ENCODE measurements around the gene ARMH3. TPM values are rescaled to one million over a fixed set of nuclear protein-coding genes. Genes with fewer than 3 reads are reported as not detected.
"Not testable (repeated sequence)": the region's sequence is repeated elsewhere in the genome, so short reads cannot be mapped to it uniquely, and the experiment has no call there.

ARMH3 gene
- total RNA-seq, 1 donor from 2014 or later = 28.8 TPM

- Mint-ChIP-seq H3K27me3 (ENCODE audit: unreplicated experiment) (no peaks in the 10 kb centered on the region), H3K4me1 (ENCODE audit: unreplicated experiment) (peaks cover 19% of the 10 kb centered on the region), H3K36me3 (ENCODE audit: unreplicated experiment) (no peaks in the 10 kb centered on the region), H3K9me3 (ENCODE audit: unreplicated experiment) (no peaks in the 10 kb centered on the region), H3K27ac (ENCODE audit: unreplicated experiment) (peak overlapping the region; percentile 72), H3K4me3 (ENCODE audit: unreplicated experiment) (peak overlapping the region; percentile 83)
- DNase-seq (ENCODE audit: extremely low spot score, unreplicated experiment) = no peak
- TF ChIP-seq CTCF (IDR thresholded peaks at IDR 0.05) = no peak
Observed at GRCh38 chr10:102065561-102066398, 9.8 kb upstream of the ARMH3 start.

GRCh38 chr10:102064868-102065560 lies 9.0 kb upstream of the ARMH3 start, which contains the start of gene HPS6:
Gene HPS6 (plus strand): TSS chr10:102065349. CDS start chr10:102065475, 126 bp downstream.
- Mint-ChIP-seq H3K27me3 (ENCODE audit: unreplicated experiment) (no peaks in the 10 kb centered on the region), H3K4me3 (ENCODE audit: unreplicated experiment) (peak within 1 kb of the TSS; percentile 83), H3K36me3 (ENCODE audit: unreplicated experiment) (no peaks in the 10 kb centered on the region), H3K27ac (ENCODE audit: unreplicated experiment) (peak within 1 kb of the TSS; percentile 82), H3K4me1 (ENCODE audit: unreplicated experiment) (peaks cover 19% of the 10 kb centered on the region), H3K9me3 (ENCODE audit: unreplicated experiment) (no peaks in the 10 kb centered on the region)
- TF ChIP-seq CTCF (IDR thresholded peaks at IDR 0.05) = peak; percentile 29
- DNase-seq (ENCODE audit: extremely low spot score, unreplicated experiment) = peak; percentile 96

GRCh38 chr10:102064503-102064867 lies 8.5 kb upstream of the ARMH3 start:
- Mint-ChIP-seq H3K27me3 (ENCODE audit: unreplicated experiment) (no peaks in the 10 kb centered on the region), H3K9me3 (ENCODE audit: unreplicated experiment) (no peaks in the 10 kb centered on the region), H3K36me3 (ENCODE audit: unreplicated experiment) (no peaks in the 10 kb centered on the region), H3K4me1 (ENCODE audit: unreplicated experiment) (peaks cover 19% of the 10 kb centered on the region), H3K27ac (ENCODE audit: unreplicated experiment) (peak overlapping the region; percentile 82), H3K4me3 (ENCODE audit: unreplicated experiment) (peak overlapping the region; percentile 64)
- DNase-seq (ENCODE audit: extremely low spot score, unreplicated experiment) = no peak
- TF ChIP-seq CTCF (IDR thresholded peaks at IDR 0.05) = no peak

GRCh38 chr10:102059987-102060386 lies 4.0 kb upstream of the ARMH3 start:
- Mint-ChIP-seq H3K27ac (ENCODE audit: unreplicated experiment) (no peak overlapping the region), H3K4me1 (ENCODE audit: unreplicated experiment) (peaks cover 14% of the 10 kb centered on the region), H3K9me3 (ENCODE audit: unreplicated experiment) (no peaks in the 10 kb centered on the region), H3K27me3 (ENCODE audit: unreplicated experiment) (no peaks in the 10 kb centered on the region), H3K36me3 (ENCODE audit: unreplicated experiment) (no peaks in the 10 kb centered on the region), H3K4me3 (ENCODE audit: unreplicated experiment) (no peak overlapping the region)
- no peak for DNase-seq (ENCODE audit: extremely low spot score, unreplicated experiment)
- no peak for TF ChIP-seq CTCF (IDR thresholded peaks at IDR 0.05)

- H3K27me3 Mint-ChIP-seq (ENCODE audit: unreplicated experiment); H3K36me3 Mint-ChIP-seq (ENCODE audit: unreplicated experiment); DNase-seq (ENCODE audit: extremely low spot score, unreplicated experiment); H3K9me3 Mint-ChIP-seq (ENCODE audit: unreplicated experiment): not testable (repeated sequence)
- peak overlapping the region; percentile 93 for H3K27ac Mint-ChIP-seq (ENCODE audit: unreplicated experiment)
- peak overlapping the region; percentile 95 for H3K4me3 Mint-ChIP-seq (ENCODE audit: unreplicated experiment)
- H3K4me1 Mint-ChIP-seq (ENCODE audit: unreplicated experiment) = peaks cover 40% of the 10 kb centered on the region
Observed at GRCh38 chr10:102054881-102055646, 909 bp downstream of the ARMH3 start.
